Adipose tissue (tissue), 3 donors: Measurements from ENCODE around the gene TMEM115. TPM values are rescaled to one million over a fixed set of nuclear protein-coding genes. Genes with fewer than 3 reads are reported as not detected.
"Not testable (repeated sequence)": the region's sequence is repeated elsewhere in the genome, so short reads cannot be mapped to it uniquely, and the experiment has no call there.

Experiments
- H3K27ac ChIP-seq: one replicate; pipeline ENCODE4 v1.5.1; 2013; ENCODE audit warnings: low read depth, low read length
- WGBS, 3 donors: extraction: QIAGEN DNeasy Blood & Tissue Kit; methylation state at CpG; one replicate each; pipeline ENCODE4 v1.1.7; 2013; 5-methylcytosine and 5-hydroxymethylcytosine counted together
- polyA plus RNA-seq, 3 donors: library from polyadenylated mRNA; stranded (reverse); fragments of 200-250 nt; gene quantifications; one replicate each; pipeline ENCODE4 v1.2.3, GENCODE V29; 2013
- donor health status: healthy with polysubstance abuse.
- donor health status: Bipolar disorder and iron deficiency.
- donor health status: healthy.

The TMEM115 gene
- polyA plus RNA-seq, 3 donors: 13.5 to 39.1 (median 23.4) TPM

- no peak overlapping the region for H3K27ac ChIP-seq
- whole genome bisulfite sequencing, 3 donors: 44 to 53% (median 51%) methylated on average over 4 of the region's 4 CpGs
Measured at GRCh38 chr3:50324351-50325112, 34.8 kb downstream of the TMEM115 start.

GRCh38 chr3:50323614-50324199 lies 35.6 kb downstream of the TMEM115 start:
- peak overlapping the region; percentile 49 for H3K27ac ChIP-seq
- 40 to 79% (median 40%) methylated on average over 5 of the region's 5 CpGs for WGBS, 3 donors

- WGBS, 3 donors: 25 to 54% (median 34%) methylated on average over 4 of the region's 4 CpGs
- peak overlapping the region; percentile 49 for H3K27ac ChIP-seq
Measured at GRCh38 chr3:50323092-50323600, 36.2 kb downstream of the TMEM115 start.

- WGBS, 3 donors: 28 to 40% (median 32%) methylated on average over 29 to 31 of the region's 31 CpGs
- peak within 1 kb of the TSS; percentile 49 for H3K27ac ChIP-seq
Measured at GRCh38 chr3:50322386-50323091, 36.8 kb downstream of the TMEM115 start, which contains the start of gene HYAL2. TSS of gene HYAL2 (minus strand) at chr3:50322745. CDS start at chr3:50320489, 2,256 bp downstream.

GRCh38 chr3:50322115-50322385 lies 37.3 kb downstream of the TMEM115 start:
- WGBS, 3 donors: 9 to 37% (median 19%) methylated on average over 13 to 14 of the region's 14 CpGs
- H3K27ac ChIP-seq: peak overlapping the region; percentile 36

GRCh38 chr3:50321336-50322114 lies 37.8 kb downstream of the TMEM115 start:
- peak overlapping the region; percentile 63 for H3K27ac ChIP-seq
- 0 to 1% (median 1%) methylated on average over 54 to 59 of the region's 59 CpGs for WGBS, 3 donors

GRCh38 chr3:50320853-50321335 lies 38.4 kb downstream of the TMEM115 start:
- WGBS, 3 donors: 0 to 1% (median 0%) methylated on average over 26 to 45 of the region's 45 CpGs
- H3K27ac ChIP-seq: peak overlapping the region; percentile 63

- WGBS, 3 donors: 74 to 82% (median 78%) methylated on average over 29 of the region's 29 CpGs
- no peak overlapping the region for H3K27ac ChIP-seq
Measured at GRCh38 chr3:50319894-50320625, 39.3 kb downstream of the TMEM115 start.

GRCh38 chr3:50319181-50319893 lies 40.0 kb downstream of the TMEM115 start:
- WGBS, 3 donors: 80 to 85% (median 81%) methylated on average over 16 of the region's 16 CpGs
- H3K27ac ChIP-seq: no peak overlapping the region

- 57 to 83% (median 61%) methylated on average over 10 of the region's 10 CpGs for WGBS, 3 donors
- H3K27ac ChIP-seq: no peak overlapping the region
Measured at GRCh38 chr3:50318615-50319014, 40.7 kb downstream of the TMEM115 start.

GRCh38 chr3:50318163-50318562 lies 41.2 kb downstream of the TMEM115 start:
- WGBS, 3 donors: 80 to 86% (median 83%) methylated on average over 11 of the region's 11 CpGs
- no peak overlapping the region for H3K27ac ChIP-seq

- WGBS, 3 donors: 56 to 70% (median 68%) methylated on average over 6 of the region's 6 CpGs
- no peak overlapping the region for H3K27ac ChIP-seq
Measured at GRCh38 chr3:50317300-50317699, 42.0 kb downstream of the TMEM115 start.

- 56 to 78% (median 63%) methylated on average over 9 of the region's 9 CpGs for WGBS, 3 donors
- no peak overlapping the region for H3K27ac ChIP-seq
Measured at GRCh38 chr3:50316657-50317242, 42.6 kb downstream of the TMEM115 start.

GRCh38 chr3:50314816-50315215 lies 44.5 kb downstream of the TMEM115 start:
- WGBS, 3 donors: 97 to 100% (median 98%) methylated on average over 4 of the region's 4 CpGs
- no peak overlapping the region for H3K27ac ChIP-seq

- no peak overlapping the region for H3K27ac ChIP-seq
- 66 to 84% (median 83%) methylated on average over 3 of the region's 3 CpGs for WGBS, 3 donors
Measured at GRCh38 chr3:50314342-50314741, 45.0 kb downstream of the TMEM115 start.

GRCh38 chr3:50312041-50312440 lies 47.3 kb downstream of the TMEM115 start:
- H3K27ac ChIP-seq: not testable (repeated sequence)
- WGBS, 3 donors: 90 to 97% (median 92%) methylated on average over 12 to 31 of the region's 32 CpGs
